Right forelimb (tissue), 1 donor: ENCODE data around the gene SGO2.
"Not testable (repeated sequence)": the region's sequence is repeated elsewhere in the genome, so short reads cannot be mapped to it uniquely, and the experiment has no call there.

ENCODE experiments used
- DNase-seq: peaks from one replicate; pipeline ENCODE4 v3.0.0-alpha.2; 2018

Gene SGO2

DNA sequence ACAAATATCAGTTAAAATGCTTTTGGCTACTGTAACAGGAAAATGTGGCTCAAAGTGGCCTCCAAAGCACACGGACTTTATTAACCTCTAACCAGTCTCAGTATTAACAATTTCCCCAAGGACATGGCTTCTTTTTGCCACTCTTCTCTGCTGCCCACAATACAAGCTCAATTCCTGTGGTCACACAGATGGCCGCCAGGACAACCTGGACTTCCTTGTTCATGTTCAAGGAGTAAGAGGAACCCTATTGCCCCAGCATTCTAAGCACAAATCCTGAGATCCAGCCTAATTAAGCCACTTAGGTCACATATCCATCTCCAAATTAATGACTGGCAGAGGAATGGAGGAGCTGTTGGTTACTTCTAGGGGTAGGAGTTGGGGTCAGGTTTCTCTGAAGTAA lies 98.0 kb downstream of the SGO2 start:
- DNase-seq: no peak

DNA sequence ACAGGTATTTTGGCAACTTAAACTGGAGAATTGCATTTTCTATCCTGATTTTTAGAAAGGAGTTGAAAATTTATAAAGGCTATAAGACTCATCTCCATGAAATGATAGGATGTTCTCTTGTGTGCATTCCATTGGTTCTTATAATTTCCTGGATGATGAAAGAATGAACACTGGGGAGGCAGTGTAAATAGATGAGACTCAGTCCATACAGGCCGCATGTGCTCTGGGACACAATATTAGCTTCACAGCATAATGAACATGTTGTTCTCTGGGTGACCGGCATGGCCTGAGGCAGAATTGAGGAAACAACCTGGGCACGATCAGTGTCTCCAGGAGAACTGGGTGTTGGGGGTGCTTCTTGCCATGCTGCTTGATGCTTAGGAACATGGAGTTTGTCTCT lies 98.7 kb downstream of the SGO2 start:
- DNase-seq: no peak

DNA sequence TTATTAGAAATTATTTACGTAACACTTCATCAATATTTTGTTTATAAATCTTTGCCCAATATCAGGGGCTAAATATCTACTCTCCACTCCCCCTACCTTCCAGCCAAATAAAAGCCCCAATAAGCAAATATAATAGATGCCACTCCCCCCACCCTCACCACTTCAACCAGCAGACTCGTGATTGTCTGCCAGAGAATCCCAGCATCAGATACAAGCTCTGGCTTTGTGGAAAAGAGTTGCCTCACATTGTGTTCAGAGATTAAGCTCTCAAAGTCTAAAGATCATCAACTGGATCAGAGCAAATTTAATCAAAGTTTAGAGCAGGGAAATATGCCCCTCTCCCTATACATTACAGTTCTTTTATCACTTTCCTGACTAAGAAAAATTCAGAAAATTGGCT lies 99.3 kb downstream of the SGO2 start:
- DNase-seq: no peak

DNA sequence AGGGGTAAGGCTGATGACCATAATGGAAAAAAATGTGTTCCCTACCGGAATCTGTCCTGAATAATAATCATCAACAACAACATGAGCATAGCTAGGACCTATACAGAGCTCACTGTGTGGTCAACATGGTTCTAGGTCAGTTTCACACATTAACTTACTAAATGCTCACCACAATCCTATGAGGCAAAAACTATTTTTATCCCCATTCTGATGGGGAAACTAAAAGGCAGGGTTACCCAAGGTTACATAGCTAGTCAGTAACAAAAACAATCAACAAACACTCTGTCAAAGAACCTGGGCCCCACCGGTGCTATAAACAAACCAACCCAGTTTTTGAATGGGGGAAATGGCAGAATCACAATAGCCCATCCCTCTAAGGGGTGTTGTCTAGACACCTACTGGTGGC lies 100.0 kb downstream of the SGO2 start:
- DNase-seq: no peak

- DNase-seq: no peak
Measured at GRCh38 chr2:200627110-200627770, 101.2 kb downstream of the SGO2 start.

DNA sequence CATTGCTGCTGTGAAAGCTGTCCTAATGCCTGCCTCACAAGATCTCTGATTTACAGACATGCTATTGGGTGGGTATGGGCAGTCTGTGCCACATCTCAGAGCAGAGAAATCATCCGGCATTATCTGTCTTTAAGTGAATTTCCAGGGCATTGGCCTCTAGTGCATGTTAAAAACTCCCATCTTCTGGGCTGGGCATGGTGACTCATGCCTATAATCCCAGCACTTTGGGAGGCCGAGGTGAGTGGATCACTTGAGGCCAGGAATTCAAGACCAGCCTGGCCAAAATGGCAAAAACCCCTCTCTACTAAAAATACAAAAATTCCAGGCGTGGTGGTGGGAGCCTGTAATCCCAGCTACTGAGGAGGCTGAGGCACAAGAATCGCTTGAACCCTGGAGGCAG lies 102.5 kb downstream of the SGO2 start:
- DNase-seq: not testable (repeated sequence)

DNA sequence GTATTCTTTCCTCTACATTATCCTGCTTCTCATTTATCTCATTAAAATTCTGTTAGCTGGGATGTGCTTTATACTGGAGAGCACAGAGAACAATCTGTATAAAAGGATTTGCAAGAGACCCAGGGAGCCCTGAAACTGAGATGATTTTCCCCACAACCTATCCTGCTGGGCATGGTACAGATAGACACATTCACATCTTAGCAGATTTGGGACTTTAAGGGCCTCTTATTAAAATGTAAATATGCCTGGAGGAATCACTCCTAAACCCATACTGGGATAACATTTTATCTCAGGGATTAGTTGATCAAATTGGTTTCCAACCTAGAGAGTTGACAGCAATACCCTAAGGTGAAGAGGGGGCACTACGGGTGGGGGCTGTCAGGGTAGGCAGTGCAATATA lies 105.3 kb downstream of the SGO2 start:
- DNase-seq: no peak
